Measurements from ENCODE around the gene LCE3E.
A peak's percentile ranks its signal among the peaks of the same experiment; 100 is the strongest.
"Not testable (repeated sequence)": the region's sequence is repeated elsewhere in the genome, so short reads cannot be mapped to it uniquely, and the experiment has no call there.

LCE3E gene
- total RNA-seq: 0 reads per million in 4 donors

DNA sequence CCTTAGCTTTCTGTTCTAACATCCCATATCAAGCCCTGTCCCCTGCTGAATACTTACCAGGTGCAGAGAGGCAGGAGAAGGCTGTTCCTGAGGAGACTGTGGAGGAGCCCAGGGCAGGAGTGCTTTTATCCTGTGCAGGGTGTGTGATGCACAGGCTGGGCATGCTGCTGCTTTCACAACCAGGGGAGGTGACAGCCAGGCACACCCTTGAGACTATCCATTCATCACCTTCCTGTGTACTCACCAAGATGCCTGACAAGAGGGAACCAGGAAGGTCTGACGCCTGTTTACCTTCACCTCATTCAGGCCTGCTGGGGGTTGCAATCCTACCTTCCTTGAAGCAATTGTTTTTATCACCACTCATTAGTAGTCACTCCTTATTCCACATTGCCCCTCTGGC lies at the start of gene LCE3E:
LCE3E (minus strand) TSS at position 100 of the 400 bp plus-strand sequence. CDS start 572 bp downstream, outside the sequence.
- no peak for DNase-seq

- DNase-seq: no peak
Measured at GRCh38 chr1:152613511-152613910, 46.9 kb upstream of the LCE3E start, which contains the start of gene LCE3B. Gene LCE3B (plus strand): TSS chr1:152613811. CDS start chr1:152613811, 0 bp downstream.

- no peak for DNase-seq
Measured at GRCh38 chr1:152599934-152600333, 33.4 kb upstream of the LCE3E start, which contains the start of gene LCE3C. Gene LCE3C (plus strand): TSS chr1:152600234. CDS start chr1:152600732, 498 bp downstream.

- no peak for DNase-seq
Measured at GRCh38 chr1:152596986-152597385, 30.4 kb upstream of the LCE3E start.

- DNase-seq: no peak
Measured at GRCh38 chr1:152585586-152585985, 19.0 kb upstream of the LCE3E start.

DNA sequence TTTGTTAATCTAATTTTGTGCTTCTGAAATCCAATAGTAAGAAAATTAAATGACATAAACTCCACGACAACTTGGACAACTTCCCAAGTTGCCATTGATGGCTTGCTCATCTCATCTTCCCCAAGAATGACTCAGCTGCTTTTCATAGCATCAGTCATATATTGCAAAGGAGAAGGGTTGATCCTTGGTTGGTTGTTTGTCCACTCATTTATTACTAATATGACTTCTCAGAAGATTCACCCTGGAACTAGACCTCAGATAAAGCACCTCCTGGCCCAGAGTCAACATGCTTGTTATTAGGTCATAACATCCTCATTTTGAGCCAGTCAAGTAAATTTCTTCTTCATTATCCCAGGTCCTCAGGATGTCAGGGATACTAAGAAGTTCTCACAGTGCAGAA lies 16.1 kb upstream of the LCE3E start:
- DNase-seq: no peak

- no peak for DNase-seq
Measured at GRCh38 chr1:152580433-152580832, 13.9 kb upstream of the LCE3E start, which contains the start of gene LCE3D. Gene LCE3D (minus strand): TSS chr1:152580516. CDS start chr1:152579936, 580 bp downstream.

GRCh38 chr1:152579526-152579925 lies 12.9 kb upstream of the LCE3E start:
- not testable (repeated sequence) for DNase-seq

DNA sequence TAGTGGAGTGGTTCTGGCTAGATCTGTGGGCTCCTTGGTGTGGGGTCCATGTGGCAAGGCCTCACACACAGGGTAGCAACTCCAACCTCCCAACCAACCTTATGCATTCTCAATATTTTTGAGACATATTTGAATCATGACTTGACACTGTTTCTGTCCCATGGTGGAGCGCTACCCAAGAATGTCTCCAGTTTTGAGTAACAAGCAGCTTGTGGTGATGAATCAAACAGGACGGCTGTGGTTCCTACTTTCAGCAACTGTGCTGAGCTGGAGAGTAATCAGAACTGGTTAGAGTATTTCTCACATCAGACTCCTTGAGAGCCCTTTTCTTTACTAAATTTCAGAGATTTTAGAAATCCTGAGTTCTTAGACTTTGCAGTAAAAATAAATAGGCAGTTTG lies 10.6 kb upstream of the LCE3E start:
- DNase-seq: peak in 1 of 5 donors; percentile 68

DNA sequence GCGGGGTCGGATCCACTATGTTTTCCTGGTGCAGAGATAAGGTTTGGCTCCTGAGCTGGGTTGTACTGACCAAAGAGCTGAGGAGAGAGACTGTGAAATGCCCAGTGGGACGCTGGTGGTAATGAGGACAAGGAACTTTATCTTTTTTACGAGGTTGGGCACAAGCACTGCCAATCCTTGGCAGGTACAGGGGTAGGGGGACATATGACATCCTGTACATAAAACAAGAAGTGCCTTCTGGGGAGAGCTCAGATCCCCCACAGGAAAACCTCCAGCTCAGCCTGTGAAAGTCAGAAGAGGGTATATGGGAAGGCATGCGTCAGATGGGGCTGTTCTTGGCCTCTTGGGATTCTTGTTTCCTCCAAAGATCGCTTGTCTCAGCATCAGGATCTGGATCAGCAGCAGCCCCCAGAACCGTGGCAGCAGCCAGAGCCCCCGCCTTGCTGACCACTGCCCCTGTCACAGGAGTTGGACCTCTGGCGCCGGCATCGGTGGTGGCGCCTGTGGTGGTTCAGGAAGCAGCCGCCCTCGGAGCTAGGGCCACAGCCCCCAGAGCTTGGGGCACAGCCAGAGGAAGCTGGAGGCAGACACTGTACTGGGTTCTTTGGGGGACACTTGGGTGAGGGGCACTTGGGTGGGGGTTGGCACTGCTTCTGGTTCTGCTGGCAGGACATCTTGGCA lies 905 bp downstream of the LCE3E start:
- DNase-seq: no peak

GRCh38 chr1:152565115-152565514 lies 1.5 kb downstream of the LCE3E start:
- no peak for DNase-seq

DNA sequence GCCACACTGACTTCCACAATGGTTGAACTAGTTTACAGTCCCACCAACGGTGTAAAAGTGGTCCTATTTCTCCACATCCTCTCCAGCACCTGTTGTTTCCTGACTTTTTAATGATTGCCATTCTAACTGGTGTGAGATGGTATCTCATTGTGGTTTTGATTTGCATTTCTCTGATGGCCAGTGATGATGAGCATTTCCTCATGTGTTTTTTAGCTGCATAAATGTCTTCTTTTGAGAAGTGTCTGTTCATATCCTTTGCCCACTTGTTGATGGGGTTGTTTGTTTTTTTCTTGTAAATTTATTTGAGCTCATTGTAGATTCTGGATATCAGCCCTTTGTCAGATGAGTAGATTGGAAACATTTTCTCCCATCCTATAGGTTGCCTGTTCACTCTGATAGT lies 18.2 kb downstream of the LCE3E start:
- not testable (repeated sequence) for DNase-seq

DNA sequence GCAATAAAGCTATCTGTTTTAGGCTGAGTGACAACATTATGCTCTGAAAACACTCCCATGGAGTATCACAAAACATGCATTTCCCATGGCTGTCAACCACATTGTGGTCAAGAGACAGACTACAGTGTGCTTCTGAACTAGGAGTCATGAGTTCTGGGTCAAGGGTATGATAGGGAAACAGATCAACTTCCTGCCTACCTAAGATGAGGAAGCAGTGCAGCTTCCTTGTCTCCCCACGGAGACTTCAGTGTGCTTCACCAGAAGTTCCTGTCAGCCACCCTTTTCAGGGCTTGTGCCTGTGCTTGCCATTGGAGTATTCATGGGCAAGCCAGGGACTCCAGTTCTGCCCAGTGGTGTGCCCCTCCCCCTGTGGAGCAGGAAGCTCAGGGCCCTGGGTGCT lies 19.9 kb downstream of the LCE3E start:
- no peak for DNase-seq

- DNase-seq: no peak
Measured at GRCh38 chr1:152543820-152544219, 22.8 kb downstream of the LCE3E start.

DNA sequence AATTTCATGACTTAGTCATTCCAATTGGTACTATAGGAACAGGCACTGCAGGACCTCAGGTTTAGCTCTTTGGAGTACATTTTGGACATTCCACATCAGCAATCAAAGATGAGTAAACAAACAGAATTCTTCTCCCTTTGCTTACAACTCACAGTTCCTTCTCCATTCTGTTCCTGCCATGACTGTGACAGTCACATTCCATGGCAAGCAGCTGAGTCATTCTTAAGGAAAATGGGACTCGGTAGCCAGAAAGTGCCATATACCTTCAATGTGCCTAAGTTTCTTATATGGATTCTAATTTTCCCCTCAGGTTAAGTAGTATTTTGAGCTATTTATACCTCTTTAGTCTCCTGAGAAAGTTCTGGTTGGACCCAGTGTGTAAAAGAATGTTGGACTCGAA lies 26.7 kb downstream of the LCE3E start:
- no peak for DNase-seq

DNA sequence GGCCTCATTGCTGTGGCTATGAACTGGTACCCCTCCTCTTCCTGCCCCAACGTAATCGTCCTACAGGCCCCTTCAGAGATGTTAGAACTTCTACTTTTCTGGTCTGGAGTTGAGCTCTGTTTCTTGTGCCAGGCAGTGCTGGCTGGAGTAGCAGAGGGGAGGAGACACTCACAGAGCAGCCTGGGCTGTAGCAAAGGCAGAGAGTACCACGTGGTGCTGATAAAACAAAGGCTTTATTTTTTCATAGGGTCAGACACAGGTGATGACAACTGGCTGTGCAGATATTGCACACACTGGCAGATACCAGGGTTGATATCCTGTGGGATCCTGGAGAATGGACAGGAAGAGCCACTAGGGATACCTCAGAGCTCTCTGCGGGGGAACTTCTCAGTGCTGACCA lies 29.1 kb downstream of the LCE3E start:
- DNase-seq: no peak

DNA sequence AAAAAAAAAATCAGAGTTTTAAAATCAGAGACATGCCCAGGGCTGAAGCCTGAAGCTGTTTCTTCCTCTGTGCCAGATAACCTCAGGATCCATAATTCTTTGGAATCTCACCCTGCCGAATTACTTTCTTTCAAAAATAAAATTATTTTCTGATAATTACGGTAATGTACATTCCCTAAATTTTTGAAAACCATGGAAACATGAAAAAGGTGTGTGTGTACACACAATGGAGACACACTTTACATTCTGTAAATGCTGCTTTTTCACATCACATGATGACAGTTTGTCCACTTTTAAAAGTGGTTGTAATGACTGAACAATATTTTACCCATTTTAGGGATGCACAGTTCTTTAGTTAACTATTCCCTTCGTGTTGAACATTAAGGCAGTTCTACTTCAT lies 30.8 kb downstream of the LCE3E start:
- no peak for DNase-seq

DNA sequence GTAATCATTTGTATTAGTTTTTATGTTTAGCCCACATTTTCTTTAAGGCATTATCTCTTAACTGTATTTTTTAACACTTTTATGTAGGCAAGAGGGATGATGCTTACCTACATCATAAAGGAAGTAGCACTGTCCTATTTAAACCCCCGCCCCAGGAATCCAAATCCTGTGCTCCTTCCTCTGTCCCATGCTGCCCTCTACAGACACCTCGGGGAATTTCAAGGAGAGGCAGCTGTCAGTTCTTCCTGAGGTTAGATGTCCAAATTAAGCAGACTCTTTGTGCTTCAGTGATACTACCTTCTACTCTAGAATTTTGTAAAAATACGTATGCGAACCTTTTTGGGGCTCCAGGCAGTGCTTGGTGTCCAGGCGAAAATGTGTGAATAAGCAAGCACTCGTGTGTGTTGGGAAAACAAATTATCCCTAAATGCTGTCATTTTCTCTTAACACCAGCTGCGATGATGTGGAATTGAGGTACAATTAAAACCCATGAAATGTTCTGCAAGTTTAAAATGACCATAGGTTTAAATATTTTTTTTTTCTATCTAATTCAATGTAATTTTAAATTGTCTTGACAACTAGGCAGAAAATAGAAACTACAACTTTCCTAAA lies 33.1 kb downstream of the LCE3E start:
- DNase-seq: peak in 1 of 5 donors; percentile 10

DNA sequence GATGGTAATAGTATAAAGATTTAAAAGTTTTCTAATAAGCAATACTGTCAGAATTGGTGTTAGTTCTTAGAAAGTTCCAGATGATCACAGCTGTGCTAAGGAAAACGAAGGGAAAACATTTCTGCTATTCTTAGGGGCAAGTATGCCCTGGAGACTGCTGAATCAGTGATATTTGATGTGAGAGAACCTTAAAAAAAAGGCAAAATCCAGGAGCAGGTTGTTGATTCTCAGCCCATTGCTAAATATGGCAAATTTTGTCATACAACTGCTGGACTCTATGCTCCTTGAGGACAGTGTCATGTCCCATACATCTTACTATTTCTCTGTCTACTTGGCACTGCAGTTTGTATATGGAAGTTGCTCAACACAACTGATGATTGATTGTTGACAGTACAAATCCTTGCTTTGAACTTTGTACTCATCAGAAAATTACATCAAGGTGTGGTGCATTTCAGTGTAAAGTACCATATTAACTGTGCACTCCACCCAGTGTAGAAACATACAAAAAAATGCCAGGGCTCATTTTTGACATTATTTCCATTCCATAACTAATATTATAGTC lies 41.4 kb downstream of the LCE3E start:
- no peak for DNase-seq

GRCh38 chr1:152520561-152521090 lies 46.0 kb downstream of the LCE3E start:
- no peak for DNase-seq

- DNase-seq: no peak
Measured at GRCh38 chr1:152519851-152520250, 46.7 kb downstream of the LCE3E start.

GRCh38 chr1:152517237-152517811 lies 49.3 kb downstream of the LCE3E start:
- no peak for DNase-seq

GRCh38 chr1:152516082-152516481 lies 50.5 kb downstream of the LCE3E start:
- DNase-seq: no peak
